ENCODE measurements around the gene MACROH2A2.

DNA sequence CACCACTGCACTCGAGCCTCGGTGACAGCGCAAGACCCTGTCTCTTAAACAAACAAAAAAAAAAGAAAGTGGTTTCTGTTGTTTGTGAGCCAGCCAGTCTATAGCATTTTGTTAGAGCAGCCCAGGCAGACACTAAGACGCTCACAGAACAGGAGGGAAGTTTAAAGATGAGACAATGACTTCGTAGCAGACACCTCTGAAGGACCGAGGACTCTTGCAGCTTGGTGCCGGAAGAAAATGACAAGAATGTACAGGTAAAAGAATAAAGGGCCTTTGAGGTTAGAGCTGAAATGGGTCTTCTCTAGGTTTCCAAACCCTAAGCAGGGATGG is 39.7 kb downstream of the MACROH2A2 start:
- TF ChIP-seq POLR2AphosphoS5 (IDR thresholded peaks at IDR 0.05; ENCODE audit: low read depth, low read length) (no peak), POLR2A (IDR thresholded peaks at IDR 0.05; ENCODE audit: low read depth, low read length) (no peak), TAF1 (IDR thresholded peaks at IDR 0.05; ENCODE audit: borderline replicate concordance, low read depth, low read length) (no peak)
